ENCODE data around the gene ANO4.

Gene ANO4

GRCh38 chr12:100767371-100767770 is 27.2 kb upstream of the ANO4 start:
- ChIA-PET CTCF (no interaction called here), POLR2A (no interaction called here)
- DNase-seq (ENCODE audit: extremely low spot score), result no peak
- TF ChIP-seq, protein P1, sequence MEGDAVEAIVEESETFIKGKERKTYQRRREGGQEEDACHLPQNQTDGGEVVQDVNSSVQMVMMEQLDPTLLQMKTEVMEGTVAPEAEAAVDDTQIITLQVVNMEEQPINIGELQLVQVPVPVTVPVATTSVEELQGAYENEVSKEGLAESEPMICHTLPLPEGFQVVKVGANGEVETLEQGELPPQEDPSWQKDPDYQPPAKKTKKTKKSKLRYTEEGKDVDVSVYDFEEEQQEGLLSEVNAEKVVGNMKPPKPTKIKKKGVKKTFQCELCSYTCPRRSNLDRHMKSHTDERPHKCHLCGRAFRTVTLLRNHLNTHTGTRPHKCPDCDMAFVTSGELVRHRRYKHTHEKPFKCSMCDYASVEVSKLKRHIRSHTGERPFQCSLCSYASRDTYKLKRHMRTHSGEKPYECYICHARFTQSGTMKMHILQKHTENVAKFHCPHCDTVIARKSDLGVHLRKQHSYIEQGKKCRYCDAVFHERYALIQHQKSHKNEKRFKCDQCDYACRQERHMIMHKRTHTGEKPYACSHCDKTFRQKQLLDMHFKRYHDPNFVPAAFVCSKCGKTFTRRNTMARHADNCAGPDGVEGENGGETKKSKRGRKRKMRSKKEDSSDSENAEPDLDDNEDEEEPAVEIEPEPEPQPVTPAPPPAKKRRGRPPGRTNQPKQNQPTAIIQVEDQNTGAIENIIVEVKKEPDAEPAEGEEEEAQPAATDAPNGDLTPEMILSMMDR (IDR thresholded peaks at IDR 0.05; ENCODE audit: control extremely low read depth, extremely low read depth, low read depth, missing control alignments), result no peak

DNA sequence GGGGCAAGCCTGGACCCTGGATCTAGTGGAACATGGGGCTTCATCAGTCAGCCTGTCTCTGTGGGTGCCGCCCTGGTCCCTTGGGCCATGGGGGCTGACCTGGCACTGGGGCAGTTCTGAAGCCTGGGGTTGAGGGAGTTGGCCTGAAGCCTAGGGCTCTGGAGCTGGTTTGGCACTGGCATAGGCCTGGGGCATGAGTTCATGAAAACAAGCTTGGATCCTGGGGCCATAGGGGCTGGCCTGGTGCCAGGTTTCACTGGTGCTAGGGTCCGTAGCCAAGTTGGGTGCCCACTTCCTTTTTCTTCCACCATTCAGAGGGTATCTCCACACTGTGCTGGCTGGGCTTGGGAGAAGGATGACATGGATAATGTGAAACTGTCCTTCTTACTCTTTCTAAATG is 26.6 kb upstream of the ANO4 start:
- POLR2A ChIA-PET, result no interaction called here
- CTCF ChIA-PET, result no interaction called here

DNA sequence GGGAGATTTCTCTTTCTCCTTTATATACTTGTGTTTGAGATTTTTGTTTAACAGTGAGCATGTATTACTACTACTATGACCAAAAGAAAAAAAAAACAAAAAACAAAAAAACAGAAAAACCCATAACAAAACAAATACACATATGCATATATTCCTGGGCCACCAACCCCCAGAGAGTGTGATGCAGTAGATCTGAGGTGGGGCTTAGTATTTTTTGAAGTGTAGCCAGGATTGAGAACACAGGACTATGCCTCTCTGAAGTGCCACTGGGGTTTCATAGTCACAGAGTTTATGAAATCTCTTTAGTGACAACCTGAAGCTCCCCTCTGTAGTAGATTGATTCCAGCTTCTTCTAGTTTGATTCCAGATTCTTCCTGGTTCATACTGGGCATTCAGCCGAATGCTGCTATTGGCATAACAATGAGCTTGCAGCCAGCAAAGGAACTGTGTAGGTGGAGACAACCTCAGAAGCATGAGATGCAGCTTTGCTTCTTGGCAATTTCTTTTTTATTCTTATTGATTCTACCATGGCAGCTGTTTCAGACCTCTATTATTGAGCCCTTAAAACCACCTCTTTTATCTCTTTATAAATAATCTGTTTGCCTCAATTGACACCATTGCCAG is 15.5 kb upstream of the ANO4 start:
- TF ChIP-seq, protein P1 (IDR thresholded peaks at IDR 0.05; ENCODE audit: control extremely low read depth, extremely low read depth, low read depth, missing control alignments), result no peak
- no peak for DNase-seq (ENCODE audit: extremely low spot score)
- CTCF ChIA-PET, result no interaction called here
- POLR2A ChIA-PET, result no interaction called here

More for the DNA sequence above, 26.6 kb upstream of the ANO4 start:
- TF ChIP-seq, protein P1 (IDR thresholded peaks at IDR 0.05; ENCODE audit: control extremely low read depth, extremely low read depth, low read depth, missing control alignments), result no peak
- DNase-seq (ENCODE audit: extremely low spot score), result no peak

- DNase-seq (ENCODE audit: extremely low spot score), result no peak
- POLR2A ChIA-PET, result no interaction called here
- TF ChIP-seq, protein P1 (IDR thresholded peaks at IDR 0.05; ENCODE audit: control extremely low read depth, extremely low read depth, low read depth, missing control alignments), result no peak
- CTCF ChIA-PET, result interaction anchor here (1.7 kb wide), 1 partner anchor 47 kb away, joined by 4 read pairs; no protein-coding TSS in a partner anchor
These were observed 5.4 kb upstream of the ANO4 start for GRCh38 chr12:100789146-100789545.

DNA sequence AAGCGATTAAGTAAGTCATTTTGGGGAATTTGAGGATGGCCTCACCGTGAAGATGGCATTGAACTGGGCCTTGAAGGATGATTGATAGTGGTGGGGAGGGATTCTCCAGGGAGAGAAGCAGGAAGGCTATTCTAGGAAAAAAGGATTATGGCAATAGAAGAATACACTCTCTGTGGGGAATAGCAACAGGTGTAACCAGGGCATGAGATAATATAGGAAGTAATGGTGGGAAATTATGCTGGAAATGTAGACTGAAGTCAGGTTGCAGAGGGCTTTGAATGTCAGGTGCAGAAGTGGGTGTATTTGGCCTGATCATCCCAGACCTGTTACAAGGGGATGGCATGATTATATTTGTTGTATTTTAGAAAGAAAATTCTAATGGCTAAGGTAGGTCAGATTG is 4.6 kb upstream of the ANO4 start:
- DNase-seq (ENCODE audit: extremely low spot score), result no peak
- CTCF ChIA-PET, result no interaction called here
- TF ChIP-seq, protein P1 (IDR thresholded peaks at IDR 0.05; ENCODE audit: control extremely low read depth, extremely low read depth, low read depth, missing control alignments), result no peak
- POLR2A ChIA-PET, result no interaction called here

DNA sequence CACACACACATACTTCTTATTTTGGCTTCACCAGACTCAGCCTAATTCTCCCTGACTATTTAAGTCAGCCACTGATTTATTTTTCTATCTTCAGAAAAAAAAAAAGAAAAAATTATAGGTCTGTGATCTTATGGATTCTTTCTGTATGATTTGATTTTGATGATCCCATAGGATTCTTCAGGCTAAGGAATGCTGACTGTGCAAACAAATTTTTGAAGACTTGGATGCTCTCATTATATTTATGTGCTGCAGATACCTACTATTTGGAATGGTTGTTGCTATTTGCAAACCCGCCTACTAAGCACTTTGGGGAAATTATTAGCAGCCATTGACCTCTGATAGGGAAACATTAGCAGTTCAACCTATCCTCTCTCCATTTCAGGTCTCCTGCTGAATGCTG is 4.0 kb upstream of the ANO4 start:
- DNase-seq (ENCODE audit: extremely low spot score), result no peak
- ChIA-PET POLR2A (no interaction called here), CTCF (no interaction called here)
- TF ChIP-seq, protein P1 (IDR thresholded peaks at IDR 0.05; ENCODE audit: control extremely low read depth, extremely low read depth, low read depth, missing control alignments), result no peak

Data from GM10248 (cell line).